Astrocyte of the cerebellum (primary cell): ENCODE measurements around the gene MGARP.

Source experiments
- DNase-seq: peaks from one replicate; pipeline ENCODE4 v3.0.0-alpha.2; 2011; ENCODE audit warnings: low read depth
- H3K4me3 ChIP-seq: 2 replicates; pipeline ENCODE4 v1.5.1; 2011; ENCODE audit warnings: mild to moderate bottlenecking, low read depth, low read length, moderate library complexity
- in situ Hi-C: cut with HindIII; loops from 2 replicates; pipeline ENCODE4 v1.10.0; 2017; ENCODE audit warnings: low sequenced_read_pairs
- TF ChIP-seq, protein P1 (sequence below): IDR thresholded peaks from 2 replicates; pipeline ENCODE4 v1.5.1; 2012; ENCODE audit warnings: low read length, low read depth, moderate library complexity, mild to moderate bottlenecking; ENCODE audit errors: missing control alignments

Gene MGARP

DNA sequence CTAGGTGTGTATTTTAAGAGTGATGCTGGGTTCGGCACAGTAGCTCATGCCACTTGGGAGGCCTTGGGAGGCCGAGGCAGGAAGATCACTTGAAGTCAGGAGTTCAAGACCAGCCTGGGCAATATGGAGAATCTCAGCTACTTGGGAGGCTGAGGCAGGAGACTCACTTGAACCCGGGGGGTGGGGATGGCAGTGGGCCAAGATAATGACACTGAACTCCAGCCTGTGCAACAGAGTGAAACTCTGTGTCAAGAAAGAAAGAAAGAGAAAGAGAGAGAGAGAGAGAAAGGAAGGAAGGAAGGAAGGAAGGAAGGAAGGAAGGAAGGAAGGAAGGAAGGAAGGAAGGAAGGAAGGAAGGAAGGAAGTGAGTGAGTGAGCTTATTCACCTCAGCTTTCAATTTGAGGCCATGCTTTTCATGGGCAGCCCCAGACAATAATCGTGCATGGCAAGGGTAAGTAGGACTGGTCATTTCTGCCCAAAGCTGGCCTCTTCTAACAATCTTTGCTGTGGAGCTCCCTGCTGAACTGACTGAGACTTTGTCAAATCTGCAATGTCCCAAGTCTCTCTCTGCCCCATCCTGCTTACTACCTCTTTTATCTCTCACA is 60.5 kb downstream of the MGARP start:
- TF ChIP-seq, protein P1, sequence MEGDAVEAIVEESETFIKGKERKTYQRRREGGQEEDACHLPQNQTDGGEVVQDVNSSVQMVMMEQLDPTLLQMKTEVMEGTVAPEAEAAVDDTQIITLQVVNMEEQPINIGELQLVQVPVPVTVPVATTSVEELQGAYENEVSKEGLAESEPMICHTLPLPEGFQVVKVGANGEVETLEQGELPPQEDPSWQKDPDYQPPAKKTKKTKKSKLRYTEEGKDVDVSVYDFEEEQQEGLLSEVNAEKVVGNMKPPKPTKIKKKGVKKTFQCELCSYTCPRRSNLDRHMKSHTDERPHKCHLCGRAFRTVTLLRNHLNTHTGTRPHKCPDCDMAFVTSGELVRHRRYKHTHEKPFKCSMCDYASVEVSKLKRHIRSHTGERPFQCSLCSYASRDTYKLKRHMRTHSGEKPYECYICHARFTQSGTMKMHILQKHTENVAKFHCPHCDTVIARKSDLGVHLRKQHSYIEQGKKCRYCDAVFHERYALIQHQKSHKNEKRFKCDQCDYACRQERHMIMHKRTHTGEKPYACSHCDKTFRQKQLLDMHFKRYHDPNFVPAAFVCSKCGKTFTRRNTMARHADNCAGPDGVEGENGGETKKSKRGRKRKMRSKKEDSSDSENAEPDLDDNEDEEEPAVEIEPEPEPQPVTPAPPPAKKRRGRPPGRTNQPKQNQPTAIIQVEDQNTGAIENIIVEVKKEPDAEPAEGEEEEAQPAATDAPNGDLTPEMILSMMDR = no peak
- in situ Hi-C loops = loop anchor here (5.0 kb wide), 1 partner anchor 83 kb away; the partner anchor contains the start of genes NAA15 and NDUFC1
- no peak for DNase-seq
- H3K4me3 ChIP-seq = no peak overlapping the region
